Effector memory CD4-positive, alpha-beta T cell (primary cell): ENCODE data around the gene PPP6C.

Experiments
- DNase-seq, 3 donors: peaks; one replicate each; pipeline ENCODE4 v3.0.0-alpha.2; 2020
- H3K27ac ChIP-seq: 2 replicates; pipeline ENCODE4 v1.7.0; 2013; ENCODE audit warnings: mild to moderate bottlenecking, low read length, moderate library complexity; ENCODE audit not compliant: insufficient read depth, poor library complexity, severe bottlenecking
- H3K27me3 ChIP-seq: replicated peaks from 2 replicates; pipeline ENCODE4 v1.7.0; 2013; ENCODE audit warnings: mild to moderate bottlenecking, low read length; ENCODE audit not compliant: insufficient read depth, control insufficient read depth, poor library complexity, severe bottlenecking
- H3K36me3 ChIP-seq: 2 replicates; pipeline ENCODE4 v1.7.0; 2013; ENCODE audit warnings: mild to moderate bottlenecking, low read length, moderate library complexity; ENCODE audit not compliant: control insufficient read depth, insufficient read depth
- H3K4me1 ChIP-seq: 2 replicates; pipeline ENCODE4 v1.7.0; 2013; ENCODE audit warnings: low read length, mild to moderate bottlenecking; ENCODE audit not compliant: control insufficient read depth, insufficient read depth, poor library complexity, severe bottlenecking
- H3K4me3 ChIP-seq: 2 replicates; pipeline ENCODE4 v1.7.0; 2013; ENCODE audit warnings: low read length, low read depth, mild to moderate bottlenecking; ENCODE audit not compliant: insufficient read depth, poor library complexity, severe bottlenecking
- H3K9me3 ChIP-seq: 2 replicates; pipeline ENCODE4 v1.7.0; 2013; ENCODE audit warnings: mild to moderate bottlenecking, low read length, moderate library complexity; ENCODE audit not compliant: control insufficient read depth

Gene PPP6C

DNA sequence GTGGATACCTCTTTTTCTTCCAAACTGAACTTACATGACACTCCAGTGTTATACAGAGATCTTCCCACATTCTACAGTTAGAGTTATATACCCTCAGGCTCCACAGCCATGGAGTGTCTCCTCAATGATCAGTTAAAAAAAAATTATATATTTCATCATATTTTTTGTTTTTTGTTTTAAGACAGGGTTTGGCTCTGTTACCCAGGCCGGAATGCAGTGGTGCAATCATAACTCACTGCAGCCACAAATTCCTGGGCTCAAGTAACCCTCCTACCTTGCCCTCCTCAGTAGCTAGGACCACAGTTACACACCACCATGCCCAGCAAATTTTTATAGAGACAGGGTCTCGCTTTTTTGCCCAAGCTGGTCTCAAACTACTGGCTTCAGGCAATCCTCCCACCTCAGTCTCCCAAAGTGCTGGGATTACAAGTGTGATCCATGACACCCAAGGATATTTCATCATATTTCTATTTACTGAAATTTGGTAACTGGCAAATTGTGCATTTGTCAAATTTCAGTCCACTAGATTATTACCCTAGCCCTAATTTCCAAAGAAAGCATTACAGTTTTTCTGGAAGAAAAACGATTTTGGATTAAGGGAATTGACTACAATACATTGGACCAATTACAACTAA lies 28.2 kb downstream of the PPP6C start:
- no peaks in the 10 kb centered on the region for H3K4me1 ChIP-seq
- no peaks in the 10 kb centered on the region for H3K27me3 ChIP-seq
- H3K36me3 ChIP-seq, result peaks cover 17% of the 10 kb centered on the region
- no peaks in the 10 kb centered on the region for H3K9me3 ChIP-seq
- H3K27ac ChIP-seq, result no peak overlapping the region
- H3K4me3 ChIP-seq, result no peak overlapping the region
- no peak for DNase-seq

GRCh38 chr9:125160750-125161149 lies 28.9 kb downstream of the PPP6C start:
- Histone ChIP-seq H3K4me3 (no peak overlapping the region), H3K9me3 (no peaks in the 10 kb centered on the region), H3K36me3 (peaks cover 11% of the 10 kb centered on the region), H3K27ac (no peak overlapping the region), H3K4me1 (no peaks in the 10 kb centered on the region), H3K27me3 (no peaks in the 10 kb centered on the region)
- no peak for DNase-seq

DNA sequence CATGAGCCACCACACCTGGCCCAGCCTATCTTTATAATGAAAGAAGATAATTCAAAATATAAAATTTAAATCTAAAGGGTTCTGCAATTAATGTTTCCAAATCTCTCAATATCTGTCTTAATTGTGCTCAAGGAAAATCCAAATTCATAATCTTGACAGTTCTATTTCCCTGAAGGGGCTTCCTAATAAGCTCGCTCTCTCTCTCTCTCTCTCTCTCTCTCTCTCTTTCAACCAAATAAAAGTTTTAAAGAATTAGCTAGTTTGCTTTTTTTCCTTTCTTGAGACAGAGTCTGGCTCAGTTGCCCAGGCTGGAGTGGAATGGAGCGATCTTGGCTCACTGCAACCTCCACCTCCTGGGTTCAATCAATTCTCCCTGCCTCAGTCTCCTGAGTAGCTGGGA lies 33.1 kb downstream of the PPP6C start:
- H3K9me3 ChIP-seq, result no peaks in the 10 kb centered on the region
- H3K4me3 ChIP-seq, result no peak overlapping the region
- peaks cover 37% of the 10 kb centered on the region for H3K36me3 ChIP-seq
- no peak for DNase-seq
- H3K27me3 ChIP-seq, result no peaks in the 10 kb centered on the region
- no peak overlapping the region for H3K27ac ChIP-seq
- no peaks in the 10 kb centered on the region for H3K4me1 ChIP-seq

- Histone ChIP-seq H3K4me3 (no peak overlapping the region), H3K4me1 (peaks cover 2% of the 10 kb centered on the region), H3K36me3 (peaks cover 58% of the 10 kb centered on the region)
These were observed 35.8 kb downstream of the PPP6C start for GRCh38 chr9:125153712-125154367.

DNA sequence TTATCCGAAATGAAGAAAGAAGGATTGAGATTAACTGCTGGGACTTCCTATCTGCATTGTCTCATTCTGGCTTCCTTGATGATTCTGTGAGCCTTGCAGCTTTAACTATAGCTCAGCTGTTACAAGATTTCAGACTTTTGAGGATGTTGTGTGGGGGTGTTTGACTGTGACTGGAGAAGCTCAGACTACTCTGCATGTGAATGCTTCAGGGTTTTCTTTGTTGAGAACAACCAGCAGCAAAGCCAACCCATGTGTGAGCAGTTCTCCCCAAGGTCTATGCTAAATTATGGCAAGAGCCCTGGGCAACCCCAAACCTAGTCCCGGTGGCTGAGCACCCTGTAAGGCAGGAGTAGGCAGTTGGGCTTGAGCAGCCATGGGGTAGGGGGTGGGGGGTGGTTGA lies 37.9 kb downstream of the PPP6C start:
- DNase-seq, result no peak
- Histone ChIP-seq H3K9me3 (no peaks in the 10 kb centered on the region), H3K27ac (no peak overlapping the region), H3K4me1 (peaks cover 2% of the 10 kb centered on the region), H3K27me3 (no peaks in the 10 kb centered on the region), H3K36me3 (peaks cover 52% of the 10 kb centered on the region), H3K4me3 (no peak overlapping the region)

More at GRCh38 chr9:125153712-125154367, 35.8 kb downstream of the PPP6C start:
- Histone ChIP-seq H3K27me3 (no peaks in the 10 kb centered on the region), H3K9me3 (no peaks in the 10 kb centered on the region), H3K27ac (no peak overlapping the region)
- DNase-seq, result no peak

- H3K4me1 ChIP-seq, result peaks cover 2% of the 10 kb centered on the region
- H3K27me3 ChIP-seq, result no peaks in the 10 kb centered on the region
- H3K27ac ChIP-seq, result no peak overlapping the region
- no peak for DNase-seq
- no peak overlapping the region for H3K4me3 ChIP-seq
- H3K9me3 ChIP-seq, result no peaks in the 10 kb centered on the region
- H3K36me3 ChIP-seq, result peaks cover 52% of the 10 kb centered on the region
These were observed 39.0 kb downstream of the PPP6C start for GRCh38 chr9:125150349-125151245.

GRCh38 chr9:125147401-125147951 lies 42.1 kb downstream of the PPP6C start:
- Histone ChIP-seq H3K4me3 (no peak overlapping the region), H3K36me3 (peaks cover 31% of the 10 kb centered on the region), H3K27ac (no peak overlapping the region), H3K9me3 (no peaks in the 10 kb centered on the region), H3K27me3 (no peaks in the 10 kb centered on the region), H3K4me1 (peaks cover 2% of the 10 kb centered on the region)
- DNase-seq, result no peak

- Histone ChIP-seq H3K27ac (no peak overlapping the region), H3K36me3 (peaks cover 23% of the 10 kb centered on the region), H3K27me3 (no peaks in the 10 kb centered on the region), H3K4me3 (no peak overlapping the region), H3K4me1 (peaks cover 2% of the 10 kb centered on the region), H3K9me3 (no peaks in the 10 kb centered on the region)
- no peak for DNase-seq
These were observed 43.4 kb downstream of the PPP6C start for GRCh38 chr9:125146247-125146646.

- Histone ChIP-seq H3K36me3 (peaks cover 15% of the 10 kb centered on the region), H3K9me3 (no peaks in the 10 kb centered on the region), H3K4me1 (peaks cover 2% of the 10 kb centered on the region), H3K27me3 (no peaks in the 10 kb centered on the region), H3K4me3 (no peak overlapping the region), H3K27ac (no peak overlapping the region)
- no peak for DNase-seq
These were observed 44.2 kb downstream of the PPP6C start for GRCh38 chr9:125145425-125145824.
